Measurements from ENCODE around the gene LSP1.

The LSP1 gene

DNA sequence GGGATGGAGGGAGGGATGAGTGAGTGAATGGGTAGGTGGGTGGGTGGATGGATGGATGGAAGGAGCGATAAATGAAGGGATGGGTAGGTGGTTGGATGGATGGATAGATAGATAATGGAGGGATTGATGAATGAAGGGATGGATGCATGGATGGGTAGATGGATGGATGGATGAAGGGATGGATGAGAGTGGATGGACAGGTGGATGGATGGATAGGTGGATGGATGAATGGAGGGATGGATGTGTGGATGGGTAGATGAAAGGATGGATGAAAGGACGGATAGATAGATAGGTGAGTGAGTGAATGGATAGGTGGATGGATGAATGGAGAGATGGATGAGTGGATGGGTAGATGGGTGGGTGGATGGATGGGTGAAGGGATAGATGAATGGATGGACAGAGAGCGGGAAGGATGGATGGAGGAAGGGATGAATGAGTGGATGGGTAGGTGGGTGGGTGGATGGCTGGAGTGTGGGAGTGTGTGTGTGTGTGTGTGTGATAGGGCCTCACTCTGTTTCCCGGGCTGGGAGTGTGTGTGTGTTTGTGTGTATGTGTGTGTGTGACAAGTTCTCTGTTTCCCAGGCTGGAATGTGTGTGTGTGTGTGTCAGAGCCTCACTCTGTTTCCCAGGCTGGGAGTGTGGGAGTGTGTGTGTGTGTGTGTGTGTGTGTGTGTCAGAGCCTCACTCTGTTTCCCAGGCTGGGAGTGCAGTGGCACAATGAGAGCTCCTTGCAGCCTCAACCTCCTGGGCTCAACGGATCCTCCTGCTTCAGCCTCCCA is 40.9 kb downstream of the LSP1 start:
- in situ Hi-C loops (cut with MboI; ENCODE audit: low pct_unique_long_range_greater_than_20kb, low sequenced_read_pairs): no loop called here
- no peak for DNase-seq

DNA sequence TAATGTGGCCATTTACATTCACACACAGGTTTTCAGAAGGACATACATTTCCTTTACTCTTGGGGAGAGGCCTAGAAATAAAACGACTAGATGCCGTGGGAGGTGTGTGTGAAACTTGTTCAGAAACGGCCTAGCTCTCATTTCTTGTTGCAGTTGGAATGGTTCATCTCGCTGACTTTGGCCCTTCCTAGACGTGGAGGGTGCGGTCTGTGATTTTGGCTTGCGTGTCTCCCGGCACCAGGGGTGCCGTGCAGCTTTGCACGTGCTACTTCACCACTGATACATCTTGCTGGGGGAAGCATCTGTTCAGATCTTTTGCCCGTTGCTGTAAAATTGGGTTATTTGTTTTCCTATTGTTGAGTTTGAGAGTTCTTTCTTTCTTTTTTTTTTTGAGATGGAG is 41.9 kb downstream of the LSP1 start:
- in situ Hi-C loops (cut with MboI; ENCODE audit: low pct_unique_long_range_greater_than_20kb, low sequenced_read_pairs): no loop called here
- DNase-seq: no peak

DNA sequence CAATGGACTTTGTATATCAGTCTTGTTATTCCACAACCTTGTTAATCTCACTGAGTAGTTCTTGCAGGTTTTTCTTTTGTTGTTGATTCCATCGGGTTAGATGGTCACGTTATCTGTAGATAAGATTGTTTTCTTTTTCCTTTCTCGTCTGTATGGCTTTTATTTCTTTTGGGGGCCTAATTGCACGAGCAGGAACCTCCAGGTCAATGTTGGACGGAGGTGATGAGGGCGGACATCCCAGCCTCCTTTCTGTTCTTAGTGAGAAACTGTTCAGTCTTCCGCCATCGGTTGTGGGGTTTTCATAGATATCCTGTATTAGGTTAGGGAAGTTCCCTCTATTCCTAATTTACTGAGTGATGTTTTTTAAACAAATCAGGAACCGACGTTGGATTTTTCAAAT is 43.6 kb downstream of the LSP1 start:
- in situ Hi-C loops (cut with MboI; ENCODE audit: low pct_unique_long_range_greater_than_20kb, low sequenced_read_pairs): no loop called here
- no peak for DNase-seq

DNA sequence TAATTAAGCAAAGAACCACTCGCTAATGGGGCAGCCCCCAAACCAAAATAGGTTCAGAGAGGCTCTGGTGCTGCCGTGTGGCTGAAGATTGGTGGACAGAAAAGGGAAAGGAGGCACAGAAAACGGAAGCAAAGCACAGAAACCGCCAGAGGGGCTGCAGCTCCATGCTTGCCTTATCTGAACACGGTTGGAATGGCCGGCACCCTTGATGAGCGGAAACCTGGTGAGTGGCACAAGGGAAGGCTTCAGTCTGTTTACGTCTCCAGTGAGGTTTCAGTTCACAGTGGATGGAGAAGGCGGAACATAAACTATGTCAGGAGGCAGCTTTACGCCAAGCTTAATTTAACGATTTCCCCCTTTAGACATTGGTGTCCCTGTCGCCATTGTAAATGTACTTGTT is 44.0 kb downstream of the LSP1 start:
- DNase-seq: peak; percentile 79
- in situ Hi-C loops (cut with MboI; ENCODE audit: low pct_unique_long_range_greater_than_20kb, low sequenced_read_pairs): no loop called here

DNA sequence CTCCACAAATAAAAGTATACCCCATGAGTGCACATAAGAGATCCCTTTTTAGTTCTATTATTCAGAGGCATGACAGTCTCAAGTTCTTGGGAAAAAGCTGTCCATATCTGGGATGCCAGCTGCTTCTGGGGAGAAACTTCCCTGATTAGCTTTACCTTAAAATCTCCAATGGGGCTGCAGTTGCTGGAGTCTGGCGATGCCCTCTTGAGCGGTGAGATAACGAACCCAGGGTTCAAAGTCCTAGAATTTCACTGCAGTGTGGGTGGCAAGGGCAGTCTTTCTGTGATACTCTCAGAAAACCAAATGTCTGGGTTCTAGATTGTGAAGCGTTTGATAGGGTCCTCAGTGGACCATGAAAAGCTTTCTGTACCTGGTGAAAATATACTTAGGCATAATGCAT is 46.2 kb downstream of the LSP1 start:
- DNase-seq: no peak
- in situ Hi-C loops (cut with MboI; ENCODE audit: low pct_unique_long_range_greater_than_20kb, low sequenced_read_pairs): no loop called here

DNA sequence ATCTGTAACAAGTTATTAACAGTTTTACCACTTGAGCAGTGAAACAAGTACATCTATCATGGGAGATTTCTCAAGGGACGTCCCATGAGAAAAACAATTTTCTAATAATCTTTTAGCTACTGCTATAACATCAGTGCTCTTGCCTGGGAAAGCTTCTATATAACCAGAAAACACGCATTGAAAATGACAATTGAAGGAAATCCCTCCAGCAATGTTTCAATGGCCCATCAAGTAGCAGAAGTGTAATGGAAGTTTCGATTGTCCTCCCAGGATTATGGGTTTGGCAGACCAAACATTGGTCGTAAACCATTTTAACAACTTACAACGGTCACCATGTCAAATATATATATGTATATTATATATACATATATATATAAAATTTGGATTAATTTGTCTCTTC is 46.8 kb downstream of the LSP1 start:
- in situ Hi-C loops (cut with MboI; ENCODE audit: low pct_unique_long_range_greater_than_20kb, low sequenced_read_pairs): no loop called here
- DNase-seq: no peak

DNA sequence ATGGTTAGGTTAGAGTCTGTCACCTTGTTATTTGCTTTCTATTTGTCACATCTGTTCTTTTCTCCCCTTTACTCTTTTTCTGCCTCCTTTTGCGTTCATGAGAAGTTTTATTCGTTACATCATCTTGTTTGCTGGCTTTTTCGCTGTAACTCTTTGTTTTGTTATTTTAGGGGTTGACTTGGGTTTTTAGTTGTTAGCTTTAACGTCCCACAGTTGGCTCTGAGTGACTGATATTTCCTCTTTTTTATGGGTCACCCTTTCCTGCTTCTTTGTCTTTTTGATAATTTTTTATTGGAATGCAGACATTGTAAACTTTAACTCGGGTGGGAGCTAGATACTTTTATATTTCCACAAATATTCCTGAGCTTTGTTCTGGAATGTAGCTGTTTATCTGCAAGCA is 53.3 kb downstream of the LSP1 start:
- peak; percentile 31 for DNase-seq
- in situ Hi-C loops (cut with MboI; ENCODE audit: low pct_unique_long_range_greater_than_20kb, low sequenced_read_pairs): no loop called here

GRCh38 chr11:1906611-1907423 is 53.9 kb downstream of the LSP1 start:
- in situ Hi-C loops (cut with MboI; ENCODE audit: low pct_unique_long_range_greater_than_20kb, low sequenced_read_pairs): no loop called here

DNA sequence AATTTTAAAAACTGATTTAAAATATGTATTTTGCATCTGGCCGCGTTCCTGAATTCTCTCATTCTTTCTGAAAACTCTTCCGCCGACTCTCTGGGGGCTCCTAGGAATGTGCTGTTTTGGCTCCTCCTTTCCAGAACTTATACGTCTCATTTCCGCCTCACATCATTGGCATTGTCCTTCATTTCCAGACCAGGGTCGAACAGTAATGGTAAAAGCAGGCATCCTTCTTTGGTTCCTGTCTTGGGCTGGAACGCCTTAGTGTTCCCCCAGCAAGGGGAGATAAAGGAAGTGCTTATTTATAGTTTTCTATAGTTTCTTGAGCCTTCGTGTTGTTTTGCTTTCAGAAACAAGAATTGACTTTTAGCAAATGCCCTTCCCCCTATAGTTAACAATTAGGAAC is 55.7 kb downstream of the LSP1 start:
- DNase-seq: no peak
- in situ Hi-C loops (cut with MboI; ENCODE audit: low pct_unique_long_range_greater_than_20kb, low sequenced_read_pairs): no loop called here

More at GRCh38 chr11:1906611-1907423, 53.9 kb downstream of the LSP1 start:
- DNase-seq: no peak

DNA sequence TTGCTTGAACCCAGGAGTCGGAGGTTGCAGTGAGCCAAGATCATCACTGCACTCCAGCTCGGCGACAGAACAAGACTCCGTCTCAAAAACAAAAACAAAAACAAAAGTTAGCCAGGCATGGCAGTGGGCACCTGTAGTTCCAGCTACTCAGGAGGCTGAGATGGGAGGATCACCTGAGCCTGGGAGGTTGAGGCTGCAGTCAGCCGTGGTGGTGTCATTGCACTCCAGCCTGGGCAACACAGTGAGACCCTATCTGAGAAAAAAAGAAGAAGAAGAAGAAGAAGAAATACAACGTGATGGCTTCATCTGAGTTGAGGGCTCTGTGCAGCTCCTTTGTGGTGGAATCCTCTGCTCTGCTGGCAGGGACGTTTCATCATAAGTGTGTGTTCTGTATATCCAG is 56.6 kb downstream of the LSP1 start:
- DNase-seq: no peak
- in situ Hi-C loops (cut with MboI; ENCODE audit: low pct_unique_long_range_greater_than_20kb, low sequenced_read_pairs): no loop called here

- in situ Hi-C loops (cut with MboI; ENCODE audit: low pct_unique_long_range_greater_than_20kb, low sequenced_read_pairs): no loop called here
- DNase-seq: peak; percentile 27
These were observed 59.5 kb downstream of the LSP1 start for GRCh38 chr11:1912289-1912878.

- DNase-seq: no peak
- in situ Hi-C loops (cut with MboI; ENCODE audit: low pct_unique_long_range_greater_than_20kb, low sequenced_read_pairs): no loop called here
These were observed 60.6 kb downstream of the LSP1 start for GRCh38 chr11:1913271-1914060.

DNA sequence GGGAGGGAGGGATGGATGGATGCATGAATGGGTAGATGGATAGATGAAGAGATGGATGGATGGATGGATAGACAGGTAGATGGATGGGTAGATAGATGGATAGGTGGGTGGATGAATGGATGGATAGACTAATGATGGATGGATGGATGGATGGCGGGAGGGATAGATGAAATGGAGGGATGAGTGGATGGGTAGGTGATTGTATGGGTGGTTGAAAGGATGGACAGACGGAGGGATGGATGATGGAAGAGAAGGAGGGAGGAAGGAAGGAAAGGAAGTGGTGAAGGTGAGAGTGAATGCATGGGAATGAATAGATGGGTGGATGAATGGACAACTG is 62.9 kb downstream of the LSP1 start:
- no peak for DNase-seq
- in situ Hi-C loops (cut with MboI; ENCODE audit: low pct_unique_long_range_greater_than_20kb, low sequenced_read_pairs): no loop called here

- no peak for DNase-seq
- in situ Hi-C loops (cut with MboI; ENCODE audit: low pct_unique_long_range_greater_than_20kb, low sequenced_read_pairs): no loop called here
These were observed 63.5 kb downstream of the LSP1 start for GRCh38 chr11:1916132-1916985.

GRCh38 chr11:1916986-1917522 is 64.2 kb downstream of the LSP1 start:
- in situ Hi-C loops (cut with MboI; ENCODE audit: low pct_unique_long_range_greater_than_20kb, low sequenced_read_pairs): no loop called here
- no peak for DNase-seq

- no peak for DNase-seq
- in situ Hi-C loops (cut with MboI; ENCODE audit: low pct_unique_long_range_greater_than_20kb, low sequenced_read_pairs): no loop called here
These were observed 64.9 kb downstream of the LSP1 start for GRCh38 chr11:1917523-1918435.

GRCh38 chr11:1918436-1919315 is 65.8 kb downstream of the LSP1 start:
- no peak for DNase-seq

More at GRCh38 chr11:1918436-1919315, 65.8 kb downstream of the LSP1 start:
- in situ Hi-C loops (cut with MboI; ENCODE audit: low pct_unique_long_range_greater_than_20kb, low sequenced_read_pairs): no loop called here
